Activated naive CD4-positive, alpha-beta T cell treated with anti-CD3 and anti-CD28 coated beads, Interleukin-2, amount 10 ng/mL, durations not matched to agents 7 days and 5 days (primary cell): ENCODE data around the gene IL10RB.
"Not testable (repeated sequence)": the region's sequence is repeated elsewhere in the genome, so short reads cannot be mapped to it uniquely, and the experiment has no call there.

Source experiments
- CTCF ChIA-PET: fragments of 350-600 bp; sonication (Branson Sonifier 250); formaldehyde crosslinking; loops from one replicate; lab custom pipeline; 2021; ENCODE audit warnings: antibody characterized with exemption; lab: Charles Lee
- DNase-seq: peaks from one replicate; pipeline ENCODE4 v3.0.0-alpha.2; 2020
- H3K27ac Mint-ChIP-seq: one replicate; pipeline ENCODE4 v1.8.0; 2021; ENCODE audit warnings: mild to moderate bottlenecking, moderate library complexity, mixed read lengths
- H3K27me3 Mint-ChIP-seq: one replicate; pipeline ENCODE4 v1.8.0; 2021; ENCODE audit warnings: mild to moderate bottlenecking, mixed read lengths
- H3K36me3 Mint-ChIP-seq: one replicate; pipeline ENCODE4 v1.8.0; 2021; ENCODE audit warnings: mixed read lengths
- H3K4me1 Mint-ChIP-seq: one replicate; pipeline ENCODE4 v1.8.0; 2021; ENCODE audit warnings: mixed read lengths
- H3K4me3 Mint-ChIP-seq: one replicate; pipeline ENCODE4 v1.8.0; 2021; ENCODE audit warnings: mild to moderate bottlenecking, moderate library complexity, mixed read lengths
- H3K9me3 Mint-ChIP-seq: one replicate; pipeline ENCODE4 v1.8.0; 2021; ENCODE audit warnings: mixed read lengths

IL10RB gene

DNA sequence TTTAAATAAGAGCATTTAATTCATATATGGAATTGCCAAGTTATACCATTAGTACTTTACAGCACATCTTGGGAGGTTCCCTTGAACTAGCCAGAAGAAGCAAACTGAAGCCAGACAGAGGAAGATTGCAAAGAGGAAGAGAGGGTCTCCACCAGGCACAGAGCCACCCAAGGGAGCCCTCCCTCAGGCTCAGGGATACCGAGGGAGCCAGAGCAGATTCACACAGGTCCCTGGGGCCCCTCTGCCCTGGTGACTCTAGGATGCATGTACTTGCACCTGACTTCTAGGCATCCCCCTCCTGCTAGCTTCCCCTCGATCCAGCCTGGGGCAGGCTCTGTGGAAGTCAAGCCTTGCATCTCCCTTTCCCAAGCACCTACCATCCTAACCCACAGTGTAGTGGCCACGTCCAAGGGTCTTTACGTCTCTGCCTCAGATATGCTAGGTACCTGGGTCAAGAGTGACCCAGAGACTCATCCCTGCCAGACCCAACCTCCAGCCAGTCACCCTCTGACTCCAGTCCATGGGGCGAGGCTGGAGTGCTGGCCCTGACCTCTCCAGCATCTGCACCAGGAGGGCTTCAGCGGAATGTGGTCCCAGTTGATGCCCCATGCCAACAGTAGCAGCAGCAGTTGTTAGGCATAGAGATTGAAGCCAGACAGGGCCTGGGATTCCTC is 30.0 kb upstream of the IL10RB start:
- CTCF ChIA-PET: no interaction called here
- no peak overlapping the region for H3K27ac Mint-ChIP-seq
- no peaks in the 10 kb centered on the region for H3K9me3 Mint-ChIP-seq
- peaks cover 82% of the 10 kb centered on the region for H3K4me1 Mint-ChIP-seq
- DNase-seq: no peak
- no peaks in the 10 kb centered on the region for H3K27me3 Mint-ChIP-seq
- no peak overlapping the region for H3K4me3 Mint-ChIP-seq
- peaks cover 62% of the 10 kb centered on the region for H3K36me3 Mint-ChIP-seq

DNA sequence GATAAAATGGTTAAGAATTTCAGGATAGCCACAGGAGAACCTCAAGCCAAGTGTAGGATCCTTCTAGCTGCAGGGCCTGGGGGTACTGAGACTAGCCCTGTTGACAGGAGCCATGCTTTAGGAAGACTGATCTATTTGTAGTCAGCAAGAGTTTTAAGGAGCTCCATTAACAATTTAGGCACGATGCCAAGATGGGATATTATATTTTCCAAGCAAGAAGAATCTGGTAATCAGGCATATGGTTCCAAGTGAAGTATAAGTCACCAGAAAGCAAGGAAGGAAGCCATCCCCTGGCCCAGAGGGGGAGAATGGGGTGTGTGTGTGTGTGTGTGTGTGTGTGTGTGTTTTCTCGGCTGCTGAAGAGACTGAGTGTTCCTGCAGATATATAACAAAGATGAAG is 29.4 kb upstream of the IL10RB start:
- CTCF ChIA-PET: no interaction called here
- H3K9me3 Mint-ChIP-seq: no peaks in the 10 kb centered on the region
- peaks cover 85% of the 10 kb centered on the region for H3K4me1 Mint-ChIP-seq
- H3K4me3 Mint-ChIP-seq: no peak overlapping the region
- no peaks in the 10 kb centered on the region for H3K27me3 Mint-ChIP-seq
- no peak for DNase-seq
- peaks cover 63% of the 10 kb centered on the region for H3K36me3 Mint-ChIP-seq
- H3K27ac Mint-ChIP-seq: peak overlapping the region; percentile 62

GRCh38 chr21:33237486-33237885 is 28.7 kb upstream of the IL10RB start:
- DNase-seq: no peak
- H3K27me3 Mint-ChIP-seq: no peaks in the 10 kb centered on the region
- H3K27ac Mint-ChIP-seq: peak overlapping the region; percentile 73
- H3K9me3 Mint-ChIP-seq: no peaks in the 10 kb centered on the region
- peaks cover 64% of the 10 kb centered on the region for H3K36me3 Mint-ChIP-seq
- CTCF ChIA-PET: interaction anchor here (1.4 kb wide), 1 partner anchor 36 kb away, joined by 4 read pairs; no protein-coding TSS in a partner anchor
- no peak overlapping the region for H3K4me3 Mint-ChIP-seq
- H3K4me1 Mint-ChIP-seq: peaks cover 86% of the 10 kb centered on the region

- H3K27ac Mint-ChIP-seq: peak overlapping the region; percentile 86
- CTCF ChIA-PET: interaction anchor here (0.7 to 1.5 kb wide), 4 partner anchors 27 to 123 kb away, joined by 3 to 4 read pairs (median 4); no protein-coding TSS in a partner anchor
- no peaks in the 10 kb centered on the region for H3K9me3 Mint-ChIP-seq
- no peak for DNase-seq
- no peaks in the 10 kb centered on the region for H3K27me3 Mint-ChIP-seq
- H3K4me1 Mint-ChIP-seq: peaks cover 80% of the 10 kb centered on the region
- H3K36me3 Mint-ChIP-seq: peaks cover 58% of the 10 kb centered on the region
- H3K4me3 Mint-ChIP-seq: peak overlapping the region; percentile 16
These were observed 28.0 kb upstream of the IL10RB start for GRCh38 chr21:33238146-33238545.

GRCh38 chr21:33238565-33239255 is 27.5 kb upstream of the IL10RB start:
- H3K9me3 Mint-ChIP-seq: no peaks in the 10 kb centered on the region
- CTCF ChIA-PET: interaction anchor here (0.7 to 1.5 kb wide), 4 partner anchors 27 to 122 kb away, joined by 3 to 4 read pairs (median 4); no protein-coding TSS in a partner anchor
- no peaks in the 10 kb centered on the region for H3K27me3 Mint-ChIP-seq
- no peak for DNase-seq
- peaks cover 58% of the 10 kb centered on the region for H3K36me3 Mint-ChIP-seq
- peak overlapping the region; percentile 86 for H3K27ac Mint-ChIP-seq
- H3K4me1 Mint-ChIP-seq: peaks cover 80% of the 10 kb centered on the region
- peak overlapping the region; percentile 22 for H3K4me3 Mint-ChIP-seq

GRCh38 chr21:33239559-33240127 is 26.5 kb upstream of the IL10RB start:
- Mint-ChIP-seq H3K4me1 (peaks cover 82% of the 10 kb centered on the region), H3K36me3 (peaks cover 60% of the 10 kb centered on the region)
- H3K4me3 Mint-ChIP-seq, H3K27me3 Mint-ChIP-seq, DNase-seq, H3K27ac Mint-ChIP-seq, H3K9me3 Mint-ChIP-seq: not testable (repeated sequence)
- CTCF ChIA-PET: interaction anchor here (1.4 to 1.5 kb wide), 2 partner anchors 36 to 121 kb away, joined by 4 read pairs; no protein-coding TSS in a partner anchor

DNA sequence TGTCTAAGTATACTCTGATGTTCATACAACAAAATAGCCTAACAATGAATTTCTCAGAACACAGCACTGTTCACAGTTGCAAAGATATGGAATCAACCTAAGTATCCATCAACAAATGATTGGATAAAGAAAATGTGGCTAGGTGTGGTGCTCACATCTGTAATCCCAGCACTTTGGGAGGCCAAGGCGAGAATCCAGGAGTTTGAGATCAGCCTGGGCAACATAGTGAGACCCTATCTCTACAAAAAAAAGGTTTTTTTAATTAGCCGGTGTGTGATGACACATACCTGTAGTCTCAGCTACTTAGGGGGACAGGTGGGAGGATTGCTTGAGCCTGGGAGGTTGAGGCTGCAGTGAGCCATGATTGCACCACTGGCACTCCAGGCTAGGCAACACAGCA is 25.8 kb upstream of the IL10RB start:
- Mint-ChIP-seq H3K36me3 (peaks cover 61% of the 10 kb centered on the region), H3K27ac (no peak overlapping the region), H3K27me3 (no peaks in the 10 kb centered on the region), H3K4me1 (peaks cover 87% of the 10 kb centered on the region), H3K4me3 (no peak overlapping the region), H3K9me3 (no peaks in the 10 kb centered on the region)
- CTCF ChIA-PET: interaction anchor here (0.6 to 1.5 kb wide), 3 partner anchors 13 to 317 kb away, joined by 3 read pairs; no protein-coding TSS in a partner anchor
- DNase-seq: no peak

DNA sequence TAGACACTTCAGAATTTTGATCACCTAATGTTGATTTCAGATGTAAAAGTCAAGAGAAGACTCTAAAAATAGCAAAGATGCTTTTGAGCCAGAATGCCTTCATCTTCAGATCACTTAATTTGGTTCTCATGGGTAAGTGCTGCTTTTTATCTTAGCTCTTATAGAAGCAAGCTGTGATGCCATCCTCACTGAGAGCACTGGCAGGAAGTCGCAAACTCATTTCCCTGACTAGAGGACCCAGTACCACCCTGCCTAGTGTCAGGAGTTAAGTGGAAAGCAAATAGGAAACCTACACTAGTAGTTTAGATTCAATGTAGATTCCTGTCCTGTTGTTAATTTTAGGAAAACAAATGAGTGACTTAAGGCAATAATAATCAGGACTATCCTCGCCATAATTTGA is 24.3 kb upstream of the IL10RB start:
- Mint-ChIP-seq H3K27ac (peak overlapping the region; percentile 49), H3K36me3 (peaks cover 65% of the 10 kb centered on the region), H3K9me3 (no peaks in the 10 kb centered on the region), H3K4me3 (no peak overlapping the region), H3K27me3 (no peaks in the 10 kb centered on the region), H3K4me1 (peaks cover 89% of the 10 kb centered on the region)
- DNase-seq: no peak
- CTCF ChIA-PET: interaction anchor here (0.8 to 1.6 kb wide), 3 partner anchors 11 to 44 kb away, joined by 3 to 4 read pairs (median 4); no protein-coding TSS in a partner anchor

DNA sequence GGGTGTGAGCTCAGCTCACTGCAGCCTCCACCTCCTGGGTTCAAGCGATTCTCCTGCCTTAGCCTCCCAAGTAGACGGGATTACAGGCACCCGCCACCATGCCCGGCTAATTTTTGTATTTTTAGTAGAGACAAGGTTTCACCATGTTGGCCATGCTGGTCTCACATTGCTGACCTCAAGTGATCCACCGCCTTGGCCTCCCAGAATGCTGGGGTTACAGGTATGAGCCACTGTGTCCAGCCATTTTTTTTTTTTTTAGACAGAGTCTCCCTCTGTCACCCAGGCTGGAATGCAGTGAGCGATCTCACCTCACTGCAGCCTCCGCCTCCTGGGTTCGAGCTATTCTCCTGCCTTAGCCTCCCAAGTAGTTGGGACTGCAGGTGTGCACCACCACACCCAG is 23.3 kb upstream of the IL10RB start:
- H3K9me3 Mint-ChIP-seq, DNase-seq, H3K4me3 Mint-ChIP-seq, H3K27ac Mint-ChIP-seq, H3K27me3 Mint-ChIP-seq: not testable (repeated sequence)
- CTCF ChIA-PET: interaction anchor here (1.6 kb wide), 1 partner anchor 12 kb away, joined by 4 read pairs; no protein-coding TSS in a partner anchor
- Mint-ChIP-seq H3K36me3 (peaks cover 68% of the 10 kb centered on the region), H3K4me1 (peaks cover 89% of the 10 kb centered on the region)

GRCh38 chr21:33244082-33244778 is 21.9 kb upstream of the IL10RB start:
- H3K36me3 Mint-ChIP-seq: peaks cover 75% of the 10 kb centered on the region
- H3K27ac Mint-ChIP-seq: peak overlapping the region; percentile 89
- DNase-seq: no peak
- no peaks in the 10 kb centered on the region for H3K27me3 Mint-ChIP-seq
- no peaks in the 10 kb centered on the region for H3K9me3 Mint-ChIP-seq
- H3K4me3 Mint-ChIP-seq: peak overlapping the region; percentile 3
- H3K4me1 Mint-ChIP-seq: peaks cover 84% of the 10 kb centered on the region
- CTCF ChIA-PET: interaction anchor here (1.6 kb wide), 1 partner anchor 44 kb away, joined by 3 read pairs; no protein-coding TSS in a partner anchor

DNA sequence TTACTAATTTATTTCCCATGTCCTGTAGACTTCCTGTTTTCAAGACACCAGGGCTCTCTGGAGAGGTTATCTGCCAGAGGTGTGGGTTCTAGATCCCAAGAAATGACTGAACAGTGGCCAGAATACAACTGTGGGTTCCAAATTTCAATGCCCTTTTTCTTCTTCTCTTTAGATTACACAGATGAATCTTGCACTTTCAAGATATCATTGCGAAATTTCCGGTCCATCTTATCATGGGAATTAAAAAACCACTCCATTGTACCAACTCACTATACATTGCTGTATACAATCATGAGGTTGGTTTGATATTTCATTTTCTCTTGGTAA is 21.4 kb upstream of the IL10RB start:
- Mint-ChIP-seq H3K27me3 (no peaks in the 10 kb centered on the region), H3K4me1 (peaks cover 85% of the 10 kb centered on the region), H3K4me3 (no peak overlapping the region), H3K9me3 (no peaks in the 10 kb centered on the region), H3K36me3 (peaks cover 77% of the 10 kb centered on the region), H3K27ac (peak overlapping the region; percentile 89)
- CTCF ChIA-PET: interaction anchor here (1.6 kb wide), 1 partner anchor 45 kb away, joined by 3 read pairs; no protein-coding TSS in a partner anchor
- DNase-seq: no peak

DNA sequence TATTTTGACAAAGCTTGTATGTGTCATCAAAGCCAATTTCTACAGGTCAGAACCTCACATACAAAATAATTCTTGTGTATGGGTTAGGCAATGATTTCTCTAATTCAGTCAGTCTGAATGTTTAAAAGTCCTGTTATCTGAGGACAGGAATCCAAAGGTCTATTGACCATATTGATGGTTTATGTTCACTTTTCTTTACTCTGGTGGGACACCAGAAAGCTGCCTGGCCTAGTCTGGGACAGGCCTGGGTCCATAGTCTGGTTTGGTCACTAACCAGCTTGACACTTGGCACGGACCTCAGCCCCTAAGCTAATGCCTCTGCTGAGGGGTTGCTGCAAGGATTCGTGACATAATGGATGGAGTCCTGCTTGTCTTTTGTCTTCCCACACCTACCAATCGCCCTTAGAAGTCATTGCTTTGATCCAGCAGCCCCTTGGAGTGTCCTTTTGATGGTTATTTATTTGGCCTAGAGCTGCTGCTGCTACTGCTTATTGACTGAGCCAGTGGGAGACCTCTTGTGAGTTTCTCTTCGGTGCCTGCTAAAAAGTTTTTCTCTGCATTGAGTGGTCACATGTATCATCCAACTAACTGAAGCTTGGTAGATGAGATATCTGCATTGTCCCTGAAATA is 20.8 kb upstream of the IL10RB start:
- no peaks in the 10 kb centered on the region for H3K9me3 Mint-ChIP-seq
- CTCF ChIA-PET: interaction anchor here (1.1 to 1.6 kb wide), 2 partner anchors 11 to 46 kb away, joined by 3 to 4 read pairs; no protein-coding TSS in a partner anchor
- H3K27me3 Mint-ChIP-seq: no peaks in the 10 kb centered on the region
- H3K36me3 Mint-ChIP-seq: peaks cover 80% of the 10 kb centered on the region
- H3K27ac Mint-ChIP-seq: no peak overlapping the region
- no peak for DNase-seq
- no peak overlapping the region for H3K4me3 Mint-ChIP-seq
- H3K4me1 Mint-ChIP-seq: peaks cover 79% of the 10 kb centered on the region

GRCh38 chr21:33246506-33246905 is 19.7 kb upstream of the IL10RB start:
- no peaks in the 10 kb centered on the region for H3K9me3 Mint-ChIP-seq
- H3K36me3 Mint-ChIP-seq: peaks cover 89% of the 10 kb centered on the region
- no peaks in the 10 kb centered on the region for H3K27me3 Mint-ChIP-seq
- no peak overlapping the region for H3K4me3 Mint-ChIP-seq
- peaks cover 67% of the 10 kb centered on the region for H3K4me1 Mint-ChIP-seq
- peak overlapping the region; percentile 86 for H3K27ac Mint-ChIP-seq
- CTCF ChIA-PET: no interaction called here
- DNase-seq: no peak
